ENCODE measurements around the gene MRTFA. TPM values are rescaled to one million over a fixed set of nuclear protein-coding genes. Genes with fewer than 3 reads are reported as not detected.
A peak's percentile ranks its signal among the peaks of the same experiment; 100 is the strongest.

Gene MRTFA
- total RNA-seq, 4 donors from 2014 or later: 32.6 to 173 (median 76.1) TPM

- Histone ChIP-seq H3K4me1 (peaks cover 0 to 6% of the 10 kb centered on the region in 2 donors), H3K9me3 (no peaks in the 10 kb centered on the region), H3K27ac (peak overlapping the region in 1 of 2 donors; percentile 22), H3K27me3 (no peaks in the 10 kb centered on the region), H3K36me3 (no peaks in the 10 kb centered on the region), H3K4me3 (no peak overlapping the region)
- TF ChIP-seq CTCF (IDR thresholded peaks at IDR 0.05): no peak
- TF ChIP-seq POLR2A (IDR thresholded peaks at IDR 0.05): no peak
- intact Hi-C loops (cut with DNase I; ENCODE audit: low total_unique reads): loop anchor here (5.0 to 10.0 kb wide), 2 partner anchors 50 to 213 kb away; no protein-coding TSS in a partner anchor
- no peak for DNase-seq
Observed at GRCh38 chr22:40434745-40435144, 201.8 kb downstream of the MRTFA start.

GRCh38 chr22:40434106-40434505 lies 202.4 kb downstream of the MRTFA start:
- intact Hi-C loops (cut with DNase I; ENCODE audit: low total_unique reads): loop anchor here (10.0 kb wide), 1 partner anchor 51 kb away; no protein-coding TSS in a partner anchor
- Histone ChIP-seq H3K27me3 (no peaks in the 10 kb centered on the region), H3K4me3 (no peak overlapping the region), H3K4me1 (peaks cover 0 to 6% of the 10 kb centered on the region in 2 donors), H3K27ac (no peak overlapping the region), H3K36me3 (no peaks in the 10 kb centered on the region), H3K9me3 (no peaks in the 10 kb centered on the region)
- DNase-seq: no peak
- TF ChIP-seq CTCF (IDR thresholded peaks at IDR 0.05): no peak

DNA sequence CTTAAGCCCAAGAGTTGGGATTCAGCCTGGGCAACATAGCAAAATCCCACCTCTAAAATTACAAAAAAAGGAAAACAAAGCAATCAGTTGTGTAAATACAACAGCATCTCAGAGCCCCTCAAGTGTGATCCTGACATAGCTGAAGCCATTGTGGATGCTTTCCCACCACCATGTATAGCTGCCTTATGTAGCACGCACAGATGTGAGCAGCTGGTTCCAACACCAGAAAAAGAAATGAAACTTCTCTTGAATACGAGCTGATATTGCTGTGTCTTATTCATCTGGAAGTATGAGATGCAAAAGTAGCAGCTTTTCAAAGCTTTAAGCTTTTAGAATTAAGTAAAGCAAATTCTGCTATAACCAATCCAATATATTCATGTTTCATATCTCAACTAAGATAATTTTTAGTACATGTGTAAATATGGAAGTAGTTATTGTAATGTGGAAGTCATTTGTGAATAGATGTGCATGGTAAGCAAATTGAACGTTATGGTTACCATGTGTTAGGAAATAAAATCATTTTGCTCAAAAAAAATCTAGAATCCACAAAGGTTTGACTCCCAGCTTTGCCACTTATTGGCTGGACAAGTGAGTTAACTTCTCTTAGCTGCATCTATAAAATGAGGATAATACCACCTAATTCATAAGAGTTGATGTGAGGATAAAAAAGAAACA lies 203.0 kb downstream of the MRTFA start:
- Histone ChIP-seq H3K4me3 (no peak overlapping the region), H3K27me3 (no peaks in the 10 kb centered on the region), H3K9me3 (no peaks in the 10 kb centered on the region), H3K36me3 (no peaks in the 10 kb centered on the region), H3K27ac (no peak overlapping the region), H3K4me1 (peaks cover 0 to 6% of the 10 kb centered on the region in 2 donors)
- no peak for TF ChIP-seq CTCF (IDR thresholded peaks at IDR 0.05)
- no peak for TF ChIP-seq POLR2A (IDR thresholded peaks at IDR 0.05)
- intact Hi-C loops (cut with DNase I; ENCODE audit: low total_unique reads): loop anchor here (10.0 kb wide), 1 partner anchor 51 kb away; no protein-coding TSS in a partner anchor
- DNase-seq: no peak

DNA sequence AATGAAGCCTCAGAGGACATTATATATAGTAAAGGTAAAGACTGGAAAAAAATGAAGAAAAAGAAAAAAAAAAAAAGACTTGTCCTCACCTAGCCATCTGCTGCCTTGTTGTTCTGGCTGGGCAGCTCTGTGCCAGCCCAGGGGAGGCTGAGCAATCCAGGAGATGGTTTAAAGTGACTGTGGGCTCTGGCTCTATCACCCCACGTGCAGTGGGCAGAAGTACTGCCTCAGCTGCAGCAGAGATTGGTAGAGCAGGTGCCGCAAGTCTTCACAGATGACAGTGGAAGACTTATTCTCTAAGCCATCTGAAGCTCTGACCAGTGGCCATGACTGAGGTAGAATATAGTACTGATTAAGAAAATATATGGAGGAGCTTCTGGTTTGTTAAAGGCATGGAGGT lies 203.9 kb downstream of the MRTFA start:
- intact Hi-C loops (cut with DNase I; ENCODE audit: low total_unique reads): loop anchor here (10.0 kb wide), 1 partner anchor 52 kb away; no protein-coding TSS in a partner anchor
- H3K4me3 ChIP-seq: no peak overlapping the region
- no peaks in the 10 kb centered on the region for H3K9me3 ChIP-seq
- TF ChIP-seq POLR2A (IDR thresholded peaks at IDR 0.05) (no peak), CTCF (IDR thresholded peaks at IDR 0.05) (no peak)
- no peak for DNase-seq
- peaks cover 0 to 6% of the 10 kb centered on the region in 2 donors for H3K4me1 ChIP-seq
- H3K27me3 ChIP-seq: no peaks in the 10 kb centered on the region
- no peak overlapping the region for H3K27ac ChIP-seq
- no peaks in the 10 kb centered on the region for H3K36me3 ChIP-seq

GRCh38 chr22:40432157-40432556 lies 204.4 kb downstream of the MRTFA start:
- Histone ChIP-seq H3K27ac (no peak overlapping the region), H3K9me3 (no peaks in the 10 kb centered on the region), H3K27me3 (no peaks in the 10 kb centered on the region), H3K4me3 (no peak overlapping the region), H3K4me1 (peaks cover 0 to 2% of the 10 kb centered on the region in 2 donors), H3K36me3 (no peaks in the 10 kb centered on the region)
- intact Hi-C loops (cut with DNase I; ENCODE audit: low total_unique reads): loop anchor here (10.0 kb wide), 1 partner anchor 53 kb away; no protein-coding TSS in a partner anchor
- DNase-seq: no peak
- TF ChIP-seq POLR2A (IDR thresholded peaks at IDR 0.05) (no peak), CTCF (IDR thresholded peaks at IDR 0.05) (no peak)

Measured in uterus (tissue), 4 donors.